Muscle layer of duodenum (tissue), 2 donors: ENCODE results near the gene INSYN1.
"Not testable (repeated sequence)": the region's sequence is repeated elsewhere in the genome, so short reads cannot be mapped to it uniquely, and the experiment has no call there.

ENCODE experiments used
- H3K27ac ChIP-seq: one replicate; pipeline ENCODE4 v1.7.0; 2013; ENCODE audit warnings: mild to moderate bottlenecking, low read length
- H3K27me3 ChIP-seq: one replicate; pipeline ENCODE4 v1.7.0; 2013; ENCODE audit warnings: low read depth, mild to moderate bottlenecking, control low read depth, low read length
- H3K36me3 ChIP-seq, 2 donors: one replicate each; pipeline ENCODE4 v1.7.0; 2013; ENCODE audit warnings: low read length in 2 of 2, control low read depth in 1 of 2, mild to moderate bottlenecking in 1 of 2; ENCODE audit not compliant: insufficient read depth in 2 of 2, control insufficient read depth in 1 of 2
- H3K4me1 ChIP-seq, 2 donors: one replicate each; pipeline ENCODE4 v1.7.0; 2013; ENCODE audit warnings: low read length in 2 of 2, mild to moderate bottlenecking in 2 of 2, control low read depth in 1 of 2, moderate library complexity in 1 of 2; ENCODE audit not compliant: insufficient read depth in 2 of 2, control insufficient read depth in 1 of 2
- H3K4me3 ChIP-seq, 2 donors: one replicate each; pipeline ENCODE4 v1.7.0; 2013; ENCODE audit warnings: low read length in 2 of 2, low read depth in 1 of 2, mild to moderate bottlenecking in 1 of 2
- H3K9me3 ChIP-seq, 2 donors: one replicate each; pipeline ENCODE4 v1.7.0; 2013; ENCODE audit warnings: low read length in 2 of 2, control low read depth in 1 of 2, mild to moderate bottlenecking in 1 of 2; ENCODE audit not compliant: control insufficient read depth in 1 of 2
- donor health status: healthy.

Gene INSYN1

GRCh38 chr15:73789521-73790240, 36.5 kb upstream of the INSYN1 start:
- H3K36me3 ChIP-seq, result no peaks in the 10 kb centered on the region
- H3K27ac ChIP-seq, result no peak overlapping the region
- H3K4me1 ChIP-seq, result no peaks in the 10 kb centered on the region
- H3K4me3 ChIP-seq, result no peak overlapping the region
- no peaks in the 10 kb centered on the region for H3K27me3 ChIP-seq
- no peaks in the 10 kb centered on the region for H3K9me3 ChIP-seq

- Histone ChIP-seq H3K4me1 (no peaks in the 10 kb centered on the region), H3K27me3 (no peaks in the 10 kb centered on the region), H3K36me3 (no peaks in the 10 kb centered on the region), H3K27ac (no peak overlapping the region), H3K4me3 (no peak overlapping the region), H3K9me3 (no peaks in the 10 kb centered on the region)
These were observed 34.5 kb upstream of the INSYN1 start for GRCh38 chr15:73787621-73788020.

GRCh38 chr15:73786538-73786937, 33.4 kb upstream of the INSYN1 start:
- Histone ChIP-seq H3K4me1 (no peaks in the 10 kb centered on the region), H3K36me3 (no peaks in the 10 kb centered on the region), H3K27ac (no peak overlapping the region), H3K27me3 (no peaks in the 10 kb centered on the region), H3K4me3 (no peak overlapping the region), H3K9me3 (no peaks in the 10 kb centered on the region)

GRCh38 chr15:73785256-73786014, 32.3 kb upstream of the INSYN1 start:
- H3K9me3 ChIP-seq, H3K27me3 ChIP-seq, H3K27ac ChIP-seq, H3K4me1 ChIP-seq, H3K4me3 ChIP-seq, H3K36me3 ChIP-seq: not testable (repeated sequence)

GRCh38 chr15:73784291-73784690, 31.1 kb upstream of the INSYN1 start:
- Histone ChIP-seq H3K27me3 (no peaks in the 10 kb centered on the region), H3K9me3 (no peaks in the 10 kb centered on the region), H3K36me3 (no peaks in the 10 kb centered on the region), H3K4me3 (no peak overlapping the region), H3K4me1 (no peaks in the 10 kb centered on the region), H3K27ac (no peak overlapping the region)

- H3K27ac ChIP-seq, result no peak overlapping the region
These were observed 29.3 kb upstream of the INSYN1 start for GRCh38 chr15:73782344-73782959.

GRCh38 chr15:73781038-73781925, 28.1 kb upstream of the INSYN1 start:
- Histone ChIP-seq H3K36me3 (no peaks in the 10 kb centered on the region), H3K4me3 (no peak overlapping the region), H3K27me3 (no peaks in the 10 kb centered on the region), H3K27ac (no peak overlapping the region), H3K4me1 (no peaks in the 10 kb centered on the region), H3K9me3 (no peaks in the 10 kb centered on the region)

More at GRCh38 chr15:73782344-73782959, 29.3 kb upstream of the INSYN1 start:
- no peaks in the 10 kb centered on the region for H3K4me1 ChIP-seq
- no peaks in the 10 kb centered on the region for H3K27me3 ChIP-seq
- no peak overlapping the region for H3K4me3 ChIP-seq
- H3K9me3 ChIP-seq, result no peaks in the 10 kb centered on the region
- no peaks in the 10 kb centered on the region for H3K36me3 ChIP-seq

GRCh38 chr15:73779974-73780373, 26.8 kb upstream of the INSYN1 start:
- H3K4me1 ChIP-seq, result peaks cover 0 to 1% of the 10 kb centered on the region in 2 donors
- no peaks in the 10 kb centered on the region for H3K9me3 ChIP-seq
- no peaks in the 10 kb centered on the region for H3K27me3 ChIP-seq
- H3K4me3 ChIP-seq, result no peak overlapping the region
- H3K36me3 ChIP-seq, result no peaks in the 10 kb centered on the region
- no peak overlapping the region for H3K27ac ChIP-seq

- Histone ChIP-seq H3K4me3 (no peak overlapping the region), H3K9me3 (no peaks in the 10 kb centered on the region), H3K4me1 (peaks cover 0 to 14% of the 10 kb centered on the region in 2 donors), H3K27ac (no peak overlapping the region), H3K36me3 (no peaks in the 10 kb centered on the region), H3K27me3 (no peaks in the 10 kb centered on the region)
These were observed 24.6 kb upstream of the INSYN1 start for GRCh38 chr15:73777741-73778140.

- Histone ChIP-seq H3K4me3 (no peak overlapping the region), H3K27me3 (no peaks in the 10 kb centered on the region), H3K9me3 (no peaks in the 10 kb centered on the region), H3K36me3 (no peaks in the 10 kb centered on the region), H3K4me1 (peaks cover 0 to 14% of the 10 kb centered on the region in 2 donors), H3K27ac (no peak overlapping the region)
These were observed 20.3 kb upstream of the INSYN1 start for GRCh38 chr15:73773428-73773827.
